Upper lobe of left lung (tissue), 4 donors: ENCODE results near the gene CDADC1.

Experiments used
- CTCF ChIP-seq, 6 experiments: fragments of 450-650 bp in 4 of 6; fragments of 200-600 bp in 2 of 6; sonication (generic) in 2 of 6; IDR thresholded peaks; one replicate each; pipeline ENCODE4 v1.5.1; 2016 to 2019; ENCODE audit warnings: antibody characterized with exemption in 6 of 6
- EP300 ChIP-seq, 4 donors: sonication (generic); formaldehyde crosslinking; IDR thresholded peaks; one replicate each; pipeline ENCODE4 v1.5.1; 2017; ENCODE audit warnings: antibody characterized with exemption in 4 of 4, control low read depth in 2 of 4
- POLR2A ChIP-seq, 4 donors: fragments of 450-650 bp; IDR thresholded peaks; one replicate each; pipeline ENCODE4 v1.5.1; 2016 to 2017; ENCODE audit warnings: antibody characterized with exemption in 4 of 4, mild to moderate bottlenecking in 2 of 4

- no peak for TF ChIP-seq CTCF (IDR thresholded peaks at IDR 0.05)
- no peak for TF ChIP-seq POLR2A (IDR thresholded peaks at IDR 0.05)
- TF ChIP-seq EP300 (IDR thresholded peaks at IDR 0.05), result no peak
Measured at GRCh38 chr13:49248622-49249002, 887 bp downstream of the CDADC1 start.
